Stimulated activated CD4-positive, alpha-beta T cell treated with anti-CD3 and anti-CD28 coated beads, Interleukin-12 subunit alpha, Interleukin-12 subunit beta, amount 100 ng/mL, for 4 hours (primary cell): Measurements from ENCODE around the gene PSORS1C1.
"Not testable (repeated sequence)": the region's sequence is repeated elsewhere in the genome, so short reads cannot be mapped to it uniquely, and the experiment has no call there.

ENCODE experiments used
- DNase-seq: peaks from one replicate; pipeline ENCODE4 v3.0.0-alpha.2; 2020

The PSORS1C1 gene, protein sequence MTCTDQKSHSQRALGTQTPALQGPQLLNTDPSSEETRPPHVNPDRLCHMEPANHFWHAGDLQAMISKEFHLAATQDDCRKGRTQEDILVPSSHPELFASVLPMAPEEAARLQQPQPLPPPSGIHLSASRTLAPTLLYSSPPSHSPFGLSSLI

DNA sequence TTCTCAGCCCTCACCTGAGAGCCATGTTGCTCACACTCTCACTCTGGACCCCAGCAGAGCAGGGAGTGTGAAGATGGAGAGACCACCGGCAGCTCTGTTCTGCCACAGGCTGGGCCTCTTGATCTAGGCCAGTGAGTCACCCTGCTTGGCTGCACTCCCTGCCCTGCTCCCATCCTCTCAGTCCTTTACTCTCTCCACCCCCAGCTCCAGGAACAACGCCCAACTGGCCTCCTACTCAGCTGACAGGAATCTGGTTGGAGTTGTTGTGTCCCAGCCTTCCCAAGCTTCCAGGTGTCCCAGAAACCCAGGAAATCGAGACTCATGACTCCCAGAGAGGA, at the start of gene PSORS1C1:
TSS of gene PSORS1C1 (plus strand) at position 260 of the 338 bp plus-strand sequence. CDS start 14,833 bp downstream, outside the sequence.
- no peak for DNase-seq

DNA sequence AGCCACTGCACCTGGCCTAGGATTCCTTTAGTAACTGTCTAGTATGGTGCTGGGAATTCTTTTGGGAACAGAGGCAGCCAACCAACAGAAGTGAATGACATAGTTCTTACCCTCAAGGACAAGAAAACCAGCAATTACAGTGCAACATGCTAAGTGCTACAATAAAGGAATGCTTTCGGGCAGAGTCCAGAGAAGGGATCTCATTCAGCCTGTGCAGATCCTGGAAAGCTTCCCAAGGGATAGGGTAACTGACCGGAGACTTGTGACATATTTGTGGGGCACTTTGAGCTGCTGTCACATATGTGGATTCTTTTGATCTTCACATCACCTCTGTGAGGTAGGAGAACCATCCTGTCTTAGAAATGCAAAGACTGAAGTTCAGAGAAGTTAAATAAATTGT, 49.0 kb upstream of the PSORS1C1 start:
- no peak for DNase-seq

DNA sequence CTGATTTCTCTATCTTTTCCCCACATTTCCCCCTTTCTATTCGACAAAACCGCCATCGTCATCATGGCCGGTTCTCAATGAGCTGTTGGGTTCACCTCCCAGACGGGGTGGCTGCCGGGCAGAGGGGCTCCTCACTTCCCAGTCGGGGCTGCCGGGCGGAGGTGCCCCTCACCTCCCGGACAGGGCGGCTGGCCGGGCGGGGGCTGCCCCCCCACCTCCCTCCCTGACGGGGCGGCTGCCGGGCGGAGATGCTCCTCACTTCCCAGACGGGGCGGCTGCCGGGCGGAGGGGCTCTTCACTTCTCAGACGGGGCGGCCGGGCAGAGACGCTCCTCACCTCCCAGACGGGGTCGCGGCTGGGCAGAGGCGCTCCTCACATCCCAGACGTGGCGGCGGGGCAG, 47.6 kb upstream of the PSORS1C1 start:
- not testable (repeated sequence) for DNase-seq

DNA sequence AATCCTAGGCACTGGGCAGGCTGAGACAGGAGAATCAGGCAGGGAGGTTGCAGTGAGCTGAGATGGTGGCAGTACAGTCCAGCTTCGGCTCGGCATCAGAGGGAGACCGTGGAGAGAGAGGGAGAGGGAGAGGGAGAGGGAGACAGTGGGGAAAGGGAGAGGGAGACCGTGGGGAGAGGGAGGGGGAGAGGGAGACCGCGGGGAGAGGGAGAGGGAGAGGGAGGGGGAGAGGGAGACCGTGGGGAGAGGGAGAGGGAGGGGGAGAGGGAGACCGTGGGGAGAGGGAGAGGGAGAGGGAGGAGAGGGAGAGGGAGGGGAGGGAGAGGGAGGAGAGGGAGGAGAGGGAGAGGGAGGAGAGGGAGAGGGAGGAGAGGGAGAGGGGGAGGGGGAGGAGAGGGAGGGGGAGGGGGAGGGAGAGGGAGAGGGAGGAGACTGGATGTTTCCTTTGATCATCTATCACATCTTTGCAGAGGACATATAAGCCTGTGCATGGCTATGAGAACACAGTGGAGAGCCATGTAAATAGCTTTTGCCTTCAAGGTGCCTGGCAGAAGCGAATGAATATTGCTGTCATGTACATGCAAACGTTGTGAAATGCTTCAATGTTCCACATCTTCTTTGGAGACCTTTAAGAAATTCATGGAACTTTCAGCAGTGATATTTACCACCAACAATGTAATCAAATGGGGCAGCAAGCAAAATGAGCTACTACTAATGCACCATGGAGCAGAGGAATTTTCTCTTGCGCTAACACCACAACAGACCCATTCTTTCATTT, 46.5 kb upstream of the PSORS1C1 start:
- DNase-seq, result not testable (repeated sequence)

DNA sequence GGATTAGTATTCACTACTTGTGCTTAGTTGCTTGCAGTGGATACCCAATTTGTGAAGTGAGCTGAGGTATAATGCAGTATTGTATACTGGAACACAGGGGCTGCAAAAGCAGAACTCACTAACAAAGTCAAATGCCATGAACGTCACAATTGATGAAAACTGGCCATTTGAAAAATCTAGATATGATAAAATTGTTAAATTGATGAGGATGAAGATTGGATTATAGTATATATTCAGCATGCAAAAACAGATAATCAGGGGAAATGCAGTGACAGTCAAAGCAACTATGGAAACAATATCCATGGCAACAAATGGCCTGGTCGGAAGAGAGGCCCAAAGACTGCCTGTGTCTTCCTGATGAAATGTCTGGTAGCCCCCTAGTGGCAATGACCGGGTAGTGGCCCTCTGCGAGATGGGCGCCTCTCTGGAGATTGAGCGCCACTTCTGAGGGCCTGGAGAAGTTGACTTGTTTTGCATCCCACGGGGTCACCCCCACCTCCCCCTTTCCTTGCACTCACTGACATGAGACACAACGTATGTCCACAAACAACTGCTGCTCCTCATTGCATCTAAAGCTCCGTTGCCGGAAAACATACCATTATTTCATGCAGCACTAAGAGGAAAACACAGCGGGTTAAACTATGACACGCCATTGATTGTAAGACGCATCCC, 45.8 kb upstream of the PSORS1C1 start:
- DNase-seq, result peak; percentile 57

DNA sequence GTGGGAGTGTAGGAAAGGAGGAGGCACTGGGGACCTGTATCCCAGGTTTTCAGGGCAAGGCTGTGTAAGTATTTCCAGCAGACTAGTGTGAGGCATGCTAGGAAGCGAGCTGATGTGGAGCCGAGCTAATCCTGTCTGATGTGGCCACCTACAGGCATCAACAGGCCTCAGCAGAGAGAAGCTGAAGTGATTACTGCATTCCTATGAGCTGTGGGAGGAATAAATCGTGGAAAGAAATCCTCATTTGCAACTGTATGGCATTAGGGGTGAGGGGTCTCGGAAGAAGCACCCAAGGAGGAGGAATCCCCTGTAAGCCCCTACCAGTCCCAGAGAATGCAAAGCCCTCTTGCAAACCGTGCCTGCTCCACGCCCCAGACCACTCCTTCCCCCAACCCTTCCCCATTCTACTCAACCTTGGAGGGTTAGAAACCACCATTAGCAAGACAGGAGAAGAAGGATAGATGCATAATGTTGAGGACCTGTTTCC, 43.8 kb upstream of the PSORS1C1 start:
- DNase-seq, result no peak

DNA sequence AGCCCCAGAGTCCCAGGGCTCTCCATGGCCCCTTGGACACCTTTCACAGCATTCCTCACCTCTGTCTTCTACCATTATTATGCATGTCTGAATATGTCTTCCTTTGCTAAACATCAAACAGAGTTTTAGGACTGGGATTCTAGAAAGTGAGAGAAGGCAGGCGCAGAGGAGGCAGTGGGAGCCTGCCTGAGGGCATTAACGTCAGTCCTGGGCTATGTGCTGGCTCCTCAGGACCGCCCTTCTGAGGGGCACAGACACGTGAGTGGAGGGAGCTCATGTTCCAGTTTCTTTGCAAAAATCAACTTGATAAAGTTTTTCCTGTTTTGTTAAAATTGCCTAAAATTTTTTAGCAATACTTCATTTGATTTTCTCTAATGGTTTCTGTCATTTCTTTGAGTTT, 40.2 kb upstream of the PSORS1C1 start:
- no peak for DNase-seq

DNA sequence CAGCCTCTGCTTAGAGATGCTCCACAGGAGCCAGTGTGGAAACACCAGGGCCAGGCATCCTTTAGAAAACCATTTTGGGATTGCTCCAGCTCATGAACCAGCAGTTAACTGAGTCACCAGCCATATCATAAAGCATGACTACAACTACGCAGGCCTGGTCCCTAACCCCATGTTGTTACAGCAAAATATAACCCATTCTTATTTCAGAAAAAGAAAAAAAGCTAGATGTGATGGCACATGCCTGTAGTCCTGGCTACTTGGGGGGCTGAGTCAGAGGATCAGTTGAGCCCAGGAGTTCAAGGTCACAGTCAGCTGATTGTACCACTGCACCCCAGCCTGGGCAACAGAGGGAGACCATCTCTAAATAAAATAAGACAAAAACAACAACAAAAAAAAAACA, 39.1 kb upstream of the PSORS1C1 start:
- no peak for DNase-seq

DNA sequence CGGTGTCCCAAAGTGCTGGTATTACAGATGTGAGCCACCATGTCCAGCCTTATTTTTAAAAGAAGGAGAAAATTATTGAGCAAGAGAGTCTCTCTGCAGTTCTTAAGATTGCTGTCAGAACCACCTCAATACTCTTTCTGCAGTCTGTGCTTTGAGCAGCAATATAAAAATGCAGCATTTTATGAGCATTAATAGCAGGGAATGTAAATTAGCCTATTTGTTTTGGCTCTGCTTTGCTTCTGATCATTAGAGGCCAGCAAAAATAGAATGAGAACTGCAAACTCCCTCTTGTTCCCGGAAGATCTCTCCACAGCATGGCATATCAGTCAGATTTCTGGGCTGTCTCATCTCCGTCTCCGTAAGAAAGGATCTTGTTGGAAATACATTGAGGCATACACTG, 38.0 kb upstream of the PSORS1C1 start:
- no peak for DNase-seq

DNA sequence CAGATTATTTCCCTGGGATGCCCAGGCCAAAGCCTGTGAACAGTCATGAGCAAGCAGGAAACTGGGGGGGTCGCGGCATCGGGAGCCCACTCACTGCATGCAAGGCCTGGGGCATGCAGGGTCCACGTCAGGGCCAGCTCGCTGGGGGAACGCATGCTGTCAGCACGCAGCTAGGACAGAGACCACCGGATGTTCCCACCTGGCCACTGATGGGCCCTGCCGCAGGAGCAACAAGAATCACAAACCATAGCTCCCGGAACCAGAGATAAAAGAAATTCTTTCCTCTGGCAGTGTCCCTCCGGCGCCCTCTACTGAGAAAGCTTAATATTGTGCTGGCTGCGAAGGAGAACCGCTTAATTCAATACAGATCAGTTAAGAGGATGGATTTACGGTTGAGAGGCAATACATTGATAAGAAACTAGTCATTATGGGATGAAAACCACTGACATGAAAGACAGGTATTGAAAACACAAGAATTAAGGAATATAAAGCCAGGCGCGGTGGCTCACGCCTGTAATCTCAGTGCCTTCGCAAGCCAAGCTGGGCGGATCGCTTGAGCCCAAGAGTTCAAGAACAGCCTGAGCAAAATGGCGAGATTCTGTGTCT, 34.8 kb upstream of the PSORS1C1 start:
- peak; percentile 59 for DNase-seq

DNA sequence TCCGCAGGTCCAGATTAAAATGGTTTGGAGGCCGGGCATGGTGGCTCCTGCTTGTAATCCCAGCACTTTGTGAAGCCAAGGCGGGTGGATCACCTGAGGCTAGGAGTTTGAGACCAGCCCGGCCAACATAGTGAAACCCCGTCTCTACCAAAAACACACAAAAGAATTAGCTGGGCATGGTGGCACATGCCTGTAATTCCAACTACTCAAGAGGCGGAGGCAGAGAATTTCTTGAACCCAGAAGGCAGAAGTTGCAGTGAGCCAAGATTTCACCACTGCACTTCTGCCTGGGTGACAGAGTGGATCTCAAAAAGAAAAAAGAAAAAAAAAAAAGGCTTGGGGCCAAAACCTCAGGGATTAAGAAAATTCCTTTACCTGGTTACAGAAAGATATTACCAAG, 32.7 kb upstream of the PSORS1C1 start:
- DNase-seq, result no peak

DNA sequence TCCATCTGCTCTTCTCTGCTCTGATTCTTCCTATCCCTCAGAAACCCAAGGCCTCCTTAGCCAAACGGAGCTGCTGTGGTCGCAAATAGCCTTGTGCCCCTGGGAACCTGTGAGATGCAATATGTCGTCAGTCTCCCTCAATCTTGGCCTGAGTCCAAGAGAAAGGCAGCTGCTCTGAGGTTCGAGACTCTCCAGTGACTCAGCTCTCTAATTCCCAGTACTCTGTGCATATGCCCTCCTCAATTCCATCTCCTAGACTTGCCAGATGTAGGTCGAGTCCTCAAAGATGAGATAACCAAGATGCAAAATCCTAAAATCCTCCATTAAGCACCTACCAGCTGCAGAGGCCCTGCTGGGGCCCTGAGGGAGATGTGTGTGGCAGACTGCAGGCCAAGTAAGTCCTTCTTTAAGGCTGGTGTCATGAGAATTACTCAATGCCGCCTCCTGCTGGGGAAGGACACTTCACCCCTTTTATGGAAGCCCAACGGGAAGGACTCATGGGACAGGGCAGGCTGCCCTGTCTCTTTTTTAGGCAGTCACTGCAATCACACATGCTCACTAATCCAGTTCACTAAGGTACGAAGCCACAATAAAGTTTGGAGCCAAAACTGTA, 30.8 kb upstream of the PSORS1C1 start:
- peak; percentile 28 for DNase-seq

DNA sequence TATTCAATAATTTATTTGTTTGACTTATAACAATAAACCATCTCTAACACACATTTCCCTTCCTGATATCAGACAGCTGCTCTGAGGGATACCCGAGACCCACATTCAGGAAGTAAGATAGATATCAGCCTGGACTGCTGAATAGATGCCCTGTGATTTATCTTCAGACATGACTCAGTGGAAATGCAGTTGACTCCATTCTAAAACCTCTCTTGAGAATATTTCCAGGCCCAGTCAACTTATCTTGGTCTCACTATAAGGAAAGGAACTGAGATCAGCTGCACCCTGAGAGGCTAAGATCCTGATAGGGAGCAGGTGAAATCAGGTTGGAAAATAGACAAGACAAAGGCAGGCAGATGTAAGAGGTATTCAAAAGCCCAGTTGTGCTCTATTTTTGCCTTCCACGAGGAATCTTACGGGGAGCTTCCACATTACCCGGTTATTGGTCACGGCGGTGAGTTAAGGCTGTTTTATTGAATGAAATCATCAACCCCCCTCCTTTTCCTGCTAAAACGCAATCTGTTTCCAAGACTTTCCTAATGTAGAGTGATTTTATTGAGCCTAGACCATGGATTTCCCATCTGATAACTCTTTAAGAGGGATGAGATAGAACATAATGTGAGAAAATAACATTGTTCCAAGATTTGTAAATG, 27.7 kb upstream of the PSORS1C1 start:
- no peak for DNase-seq

DNA sequence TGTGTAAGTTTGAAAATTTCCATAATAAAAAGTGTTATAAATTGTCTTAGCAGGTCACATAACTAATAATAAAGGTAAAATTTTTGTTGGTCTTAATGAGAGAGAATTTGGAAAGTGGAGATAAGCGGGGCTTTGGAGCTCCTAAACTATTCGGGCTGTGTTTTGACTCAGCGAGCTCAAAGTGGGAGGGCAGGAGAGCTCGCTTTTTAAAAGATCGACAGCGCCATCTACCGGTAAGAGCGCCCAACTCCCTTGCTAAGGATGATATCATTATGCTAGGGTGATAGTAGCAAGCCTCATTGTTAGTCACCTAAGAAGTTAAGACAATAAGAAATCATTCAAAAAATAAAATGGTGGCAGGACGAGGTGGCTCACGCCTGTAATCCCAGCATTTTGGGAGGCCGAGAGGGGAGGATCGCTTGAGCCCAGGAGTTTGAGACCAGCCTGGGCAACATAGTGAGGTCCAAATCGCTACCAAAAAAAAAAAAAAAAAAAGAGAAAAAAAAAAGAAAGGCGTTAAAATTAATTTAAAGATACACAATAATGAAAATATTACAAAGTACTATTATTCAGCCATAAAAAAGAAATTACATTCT, 27.0 kb upstream of the PSORS1C1 start:
- peak; percentile 91 for DNase-seq

DNA sequence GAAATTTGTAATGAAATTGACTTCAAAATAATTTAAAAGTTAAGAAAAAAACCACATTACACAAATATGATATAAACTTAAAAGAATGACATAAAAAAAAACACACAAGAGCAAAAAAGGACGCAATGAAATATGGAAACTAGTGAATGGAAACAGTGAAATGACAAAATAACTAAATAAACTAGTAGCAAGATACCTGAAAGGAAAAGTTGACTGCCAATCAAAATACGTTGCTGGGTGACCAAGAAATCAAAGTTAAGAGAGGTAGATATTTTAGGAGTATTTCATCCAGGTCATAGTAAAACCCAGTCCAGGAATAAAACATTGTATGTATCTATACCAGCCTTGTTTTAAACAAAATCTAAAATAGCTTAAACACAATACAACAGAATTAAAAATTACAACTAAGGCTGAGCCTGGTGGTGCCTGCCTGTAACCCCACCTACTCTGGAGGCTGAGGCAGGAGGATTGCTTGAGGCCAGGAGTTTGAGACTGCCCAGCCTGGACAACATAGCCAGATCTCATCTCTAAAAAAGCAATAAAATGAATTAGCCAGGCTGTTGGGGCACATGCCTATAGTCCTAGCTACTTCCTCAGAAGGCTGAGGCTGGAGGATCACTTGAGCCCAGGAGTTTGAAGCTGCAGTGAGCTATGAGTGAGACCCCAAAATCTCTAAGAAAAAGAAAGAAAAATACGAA, 24.2 kb upstream of the PSORS1C1 start:
- DNase-seq, result no peak

DNA sequence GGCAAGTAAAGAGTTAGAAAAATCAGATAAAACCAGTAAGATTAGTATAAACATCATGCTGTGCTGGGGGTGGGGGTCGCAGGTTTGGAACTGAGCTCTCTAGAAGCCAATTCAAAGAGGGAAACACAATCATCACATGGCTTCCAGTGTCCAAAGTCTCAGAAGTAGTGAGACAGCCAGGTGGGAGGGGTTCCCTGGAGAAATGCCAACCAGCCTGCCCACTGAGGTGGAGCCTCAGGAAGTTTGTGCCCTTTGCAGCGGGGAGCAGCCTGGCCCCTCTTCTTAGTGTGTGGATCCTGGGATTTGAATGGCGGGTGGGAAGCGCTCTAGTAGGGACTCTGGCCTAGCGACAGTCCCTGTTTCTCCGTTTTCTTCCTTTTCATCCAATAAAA, 23.6 kb upstream of the PSORS1C1 start:
- DNase-seq, result no peak

DNA sequence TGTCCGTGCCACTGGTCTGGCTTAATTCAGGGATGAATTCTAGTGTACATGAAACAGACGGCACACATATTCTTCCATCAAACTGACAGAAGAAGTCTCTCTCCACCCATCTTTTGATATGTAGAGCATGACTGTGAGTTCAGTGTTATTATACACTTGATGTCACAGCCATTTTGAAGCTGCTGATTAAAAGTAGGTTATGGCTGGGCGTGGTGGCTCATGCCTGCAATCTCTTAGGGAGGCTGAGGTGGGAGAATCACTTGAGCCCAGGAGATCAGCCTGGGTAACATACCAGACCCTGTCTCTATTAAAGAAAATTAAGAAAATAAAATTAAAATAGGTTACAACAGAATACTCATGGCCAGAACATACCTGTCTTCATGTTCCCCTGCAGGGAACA, 22.9 kb upstream of the PSORS1C1 start:
- no peak for DNase-seq

DNA sequence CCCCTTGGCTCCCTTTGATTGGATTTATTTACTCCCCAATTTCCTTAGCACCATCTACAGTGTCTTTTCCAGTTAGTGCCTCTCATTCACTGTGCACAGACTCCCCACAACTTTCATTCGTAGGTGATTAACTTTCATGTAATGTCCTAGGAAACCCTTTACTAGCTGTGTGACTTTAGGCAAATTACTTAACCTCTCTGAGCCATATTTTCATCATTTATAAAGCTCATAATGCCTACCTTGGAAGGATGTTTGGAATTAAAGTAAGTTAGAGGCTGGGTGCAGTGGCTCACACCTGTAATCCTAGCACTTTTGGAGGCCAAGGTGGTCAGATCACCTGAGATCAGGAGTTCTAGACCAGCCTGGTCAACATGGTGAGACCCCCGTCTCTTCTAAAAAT, 22.4 kb upstream of the PSORS1C1 start:
- DNase-seq, result no peak

DNA sequence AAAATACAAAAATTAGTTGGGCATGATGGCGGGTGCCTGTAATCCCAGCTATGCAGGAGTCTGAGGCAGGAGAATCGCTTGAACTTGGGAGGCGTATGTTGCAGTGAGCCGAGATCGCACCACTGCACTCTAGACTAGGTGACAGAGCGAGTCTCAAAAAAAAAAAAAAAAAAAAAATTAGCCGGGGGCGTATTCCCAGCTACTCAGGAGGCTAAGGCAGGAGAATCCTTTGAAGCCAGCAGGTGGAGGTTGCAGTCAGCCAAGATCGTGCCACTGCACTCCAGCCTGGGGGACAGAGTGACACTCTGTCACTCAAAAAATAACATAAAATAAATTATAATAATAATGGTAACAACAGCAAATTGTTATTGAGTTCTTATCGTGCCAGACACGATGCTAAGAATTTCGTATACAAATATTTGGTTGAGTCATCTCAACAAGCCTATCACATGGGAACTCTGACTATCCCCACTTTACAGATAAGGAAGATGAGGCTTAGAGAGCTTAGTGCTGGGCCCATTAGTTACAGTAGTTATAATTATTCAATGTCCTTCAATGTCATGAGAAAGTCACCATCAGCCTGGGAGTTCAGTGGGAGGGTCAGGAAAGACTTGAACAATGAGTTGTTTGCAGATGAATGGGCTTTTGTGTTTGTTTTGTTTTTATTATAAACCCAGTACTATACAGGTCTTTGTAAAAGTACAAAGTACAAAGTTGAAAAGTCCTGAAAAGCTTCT, 21.7 kb upstream of the PSORS1C1 start:
- no peak for DNase-seq

DNA sequence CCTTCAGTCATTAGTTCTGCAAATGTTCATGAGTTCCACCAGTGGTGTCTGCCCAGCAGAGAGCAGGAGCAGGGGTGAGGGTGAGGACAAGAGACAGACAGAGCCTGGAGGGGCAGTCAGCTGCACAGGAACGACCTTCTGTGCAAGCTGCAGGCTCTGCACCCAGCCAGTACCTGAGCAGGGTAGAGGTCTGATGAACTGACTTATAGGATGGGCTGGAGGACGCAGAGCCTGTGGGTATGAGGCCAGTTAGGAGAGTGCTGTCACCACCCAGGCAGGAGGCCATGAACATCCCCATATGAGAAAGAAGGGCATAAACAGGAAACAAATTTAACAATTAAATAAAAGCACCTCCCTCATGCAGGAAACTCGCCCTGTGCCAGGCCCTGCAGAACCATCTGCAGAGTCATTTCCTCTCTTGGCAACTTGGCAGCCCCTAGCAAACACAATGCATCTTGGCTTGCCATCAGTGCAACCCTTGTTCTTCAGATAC, 20.2 kb upstream of the PSORS1C1 start:
- DNase-seq, result peak; percentile 12

DNA sequence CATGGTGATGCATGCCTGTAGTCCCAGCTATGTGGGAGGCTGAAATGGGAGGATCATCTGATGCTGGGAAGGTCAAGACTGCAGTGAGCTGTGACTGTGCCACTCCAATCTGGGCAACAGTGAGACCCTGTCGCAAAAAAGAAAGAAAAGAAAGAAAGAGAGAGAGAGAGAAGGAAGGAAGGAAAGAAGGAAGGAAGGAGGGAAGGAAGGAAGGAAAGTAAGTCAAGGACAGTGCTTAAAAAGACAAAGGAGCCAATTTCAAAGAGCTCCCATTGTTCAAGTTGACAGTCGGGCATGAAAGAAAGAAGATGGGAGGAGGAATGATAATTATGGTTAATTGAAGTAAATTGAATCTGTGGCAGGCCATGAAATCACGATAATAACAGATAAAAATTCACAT, 18.4 kb upstream of the PSORS1C1 start:
- DNase-seq, result no peak
